ENCODE measurements around the gene SLC6A9. TPM values are rescaled to one million over a fixed set of nuclear protein-coding genes. Genes with fewer than 3 reads are reported as not detected.
A peak's percentile ranks its signal among the peaks of the same experiment; 100 is the strongest.

Gene SLC6A9
- total RNA-seq, 1 experiment from 2014 or later: 30.1 TPM

GRCh38 chr1:44000122-44000665 is 31.1 kb downstream of the SLC6A9 start:
- Histone ChIP-seq H3K9ac (ENCODE audit: extremely low read depth, insufficient read length, low read length) (no peak overlapping the region), H3K18ac (ENCODE audit: insufficient read length, low read depth, low read length) (no peak overlapping the region), H2BK15ac (ENCODE audit: low read depth, low read length) (no peak overlapping the region), H3K23me2 (ENCODE audit: insufficient read length, low read depth, low read length, poor library complexity, severe bottlenecking) (no peaks in the 10 kb centered on the region), H3K27me3 (ENCODE audit: insufficient read depth, low read length) (no peaks in the 10 kb centered on the region), H2AFZ (ENCODE audit: low read length) (no peak overlapping the region), H3K4me2 (ENCODE audit: insufficient read depth, insufficient read length, low read length) (no peak overlapping the region), H3K4me1 (ENCODE audit: insufficient read depth, low read length) (no peaks in the 10 kb centered on the region), H2BK20ac (ENCODE audit: low read depth, low read length, poor library complexity, severe bottlenecking) (no peak overlapping the region), H3K9me3 (ENCODE audit: control insufficient read depth, low read depth, low read length) (no peaks in the 10 kb centered on the region), H3T11ph (ENCODE audit: low read length) (no peak overlapping the region), H3K14ac (ENCODE audit: insufficient read depth, low read length) (no peak overlapping the region), H3K4ac (ENCODE audit: low read depth, low read length) (no peak overlapping the region), H3K56ac (ENCODE audit: insufficient read length, low read depth, low read length) (no peak overlapping the region), H3K23ac (ENCODE audit: insufficient read length, low read depth, low read length) (no peak overlapping the region), H4K20me1 (ENCODE audit: control insufficient read depth, insufficient read depth, insufficient read length) (no peaks in the 10 kb centered on the region), H4K91ac (ENCODE audit: insufficient read length, low read depth, low read length) (no peak overlapping the region), H2AK5ac (ENCODE audit: insufficient read length, low read length) (no peak overlapping the region), H2BK12ac (ENCODE audit: insufficient read length, low read depth, low read length) (no peak overlapping the region), H2BK5ac (ENCODE audit: insufficient read length, low read length) (no peak overlapping the region), H3K79me1 (ENCODE audit: insufficient read depth, low read depth, low read length, poor library complexity, severe bottlenecking) (no peaks in the 10 kb centered on the region), H4K8ac (replicated peaks; ENCODE audit: insufficient read length, low read depth, low read length) (no peak overlapping the region), H4K5ac (ENCODE audit: insufficient read length, low read depth, low read length) (no peak overlapping the region), H3K27ac (ENCODE audit: insufficient read length, low read depth, low read length) (no peak overlapping the region), H3K79me2 (ENCODE audit: insufficient read depth, low read length) (no peaks in the 10 kb centered on the region), H2BK120ac (ENCODE audit: low read depth, low read length, poor library complexity, severe bottlenecking) (no peak overlapping the region)
- no peak for TF ChIP-seq CTCF (conservative IDR thresholded peaks at IDR 0.05)
- WGBS (ENCODE audit: extremely low coverage, insufficient read length, low lambda C conversion rate): no CpG with 5 or more reads among the region's 8 CpGs
- peaks cover 8 to 46% (median 30%) of the 10 kb centered on the region in 3 experiments for H3K36me3 Mint-ChIP-seq (ENCODE audit: insufficient read depth in 1 of 3, low read depth in 3 of 3)
- no peak overlapping the region for H3K4me3 Mint-ChIP-seq
- no peaks in the 10 kb centered on the region for H3K9me3 Mint-ChIP-seq
- no peak for DNase-seq
- H3K27me3 Mint-ChIP-seq (ENCODE audit: low read depth): no peaks in the 10 kb centered on the region; the same call in 1 of the 2 replicates
- peak overlapping the region in 1 of 3 experiments; percentile 48; a peak in 1 of 7 replicates for H3K27ac Mint-ChIP-seq
- H3K4me1 Mint-ChIP-seq: peaks cover 0 to 5% of the 10 kb centered on the region in 2 experiments; a peak in 1 of 4 replicates

All from H9 (cell line).